ENCODE measurements around the gene TMIGD2.
"Not testable (repeated sequence)": the region's sequence is repeated elsewhere in the genome, so short reads cannot be mapped to it uniquely, and the experiment has no call there.

Gene TMIGD2

GRCh38 chr19:4297901-4298809 lies 4.0 kb downstream of the TMIGD2 start:
- peak in 1 of 3 donors; percentile 22 for DNase-seq (ENCODE audit: low read depth in 3 of 3)

GRCh38 chr19:4295972-4296771 lies 6.0 kb downstream of the TMIGD2 start:
- DNase-seq (ENCODE audit: low read depth in 3 of 3), result no peak

GRCh38 chr19:4294389-4294788 lies 7.8 kb downstream of the TMIGD2 start:
- no peak for DNase-seq (ENCODE audit: low read depth in 3 of 3)

- DNase-seq (ENCODE audit: low read depth in 3 of 3), result no peak
Observed at GRCh38 chr19:4292515-4292914, 9.7 kb downstream of the TMIGD2 start.

GRCh38 chr19:4291184-4291732 lies 10.9 kb downstream of the TMIGD2 start:
- DNase-seq (ENCODE audit: low read depth in 3 of 3), result no peak

- DNase-seq (ENCODE audit: low read depth in 3 of 3), result no peak
Observed at GRCh38 chr19:4288091-4288777, 14.0 kb downstream of the TMIGD2 start.

GRCh38 chr19:4286141-4286540 lies 16.0 kb downstream of the TMIGD2 start:
- not testable (repeated sequence) for DNase-seq (ENCODE audit: low read depth in 3 of 3)

GRCh38 chr19:4284974-4285373 lies 17.2 kb downstream of the TMIGD2 start:
- DNase-seq (ENCODE audit: low read depth in 3 of 3), result no peak

- no peak for DNase-seq (ENCODE audit: low read depth in 3 of 3)
Observed at GRCh38 chr19:4284176-4284958, 17.8 kb downstream of the TMIGD2 start.

- DNase-seq (ENCODE audit: low read depth in 3 of 3), result no peak
Observed at GRCh38 chr19:4279530-4280422, 22.4 kb downstream of the TMIGD2 start.

- DNase-seq (ENCODE audit: low read depth in 3 of 3), result no peak
Observed at GRCh38 chr19:4279267-4279529, 23.0 kb downstream of the TMIGD2 start.

- no peak for DNase-seq (ENCODE audit: low read depth in 3 of 3)
Observed at GRCh38 chr19:4278419-4279266, 23.5 kb downstream of the TMIGD2 start, which contains the start of gene SHD. SHD (plus strand) TSS chr19:4279266; CDS start chr19:4280064, 798 bp downstream.

- no peak for DNase-seq (ENCODE audit: low read depth in 3 of 3)
Observed at GRCh38 chr19:4278010-4278409, 24.2 kb downstream of the TMIGD2 start.

- no peak for DNase-seq (ENCODE audit: low read depth in 3 of 3)
Observed at GRCh38 chr19:4277191-4277696, 24.9 kb downstream of the TMIGD2 start.

GRCh38 chr19:4274321-4274686 lies 27.9 kb downstream of the TMIGD2 start:
- DNase-seq (ENCODE audit: low read depth in 3 of 3), result not testable (repeated sequence)

- DNase-seq (ENCODE audit: low read depth in 3 of 3), result no peak
Observed at GRCh38 chr19:4272894-4273293, 29.3 kb downstream of the TMIGD2 start.

- DNase-seq (ENCODE audit: low read depth in 3 of 3), result no peak
Observed at GRCh38 chr19:4268816-4269430, 33.3 kb downstream of the TMIGD2 start.

Measured in stimulated activated CD4-positive, alpha-beta T cell treated with anti-CD3 and anti-CD28 coated beads, TNF-alpha, amount 100 ng/mL, for 48 hours (primary cell).